Left lung (tissue), 10 donors: ENCODE measurements around the gene CPT1B. TPM values are rescaled to one million over a fixed set of nuclear protein-coding genes. Genes with fewer than 3 reads are reported as not detected.
"Not testable (repeated sequence)": the region's sequence is repeated elsewhere in the genome, so short reads cannot be mapped to it uniquely, and the experiment has no call there.

ENCODE experiments used
- ATAC-seq: fragments of 200-7000 bp; cut with Tn5 transposase; one replicate; pipeline ENCODE4 v1.9.1; 2020; ENCODE audit warnings: moderate library complexity
- DNase-seq, 4 donors: peaks; one replicate each; pipeline ENCODE4 v3.0.0-alpha.2; 2013 to 2020
- H3K27ac ChIP-seq, 2 donors: fragments of 200-600 bp; sonication (generic) in 1 of 2; one replicate each; pipeline versions ENCODE4 v1.5.0 to v1.8.0; 2020 to 2021
- H3K27me3 ChIP-seq, 2 donors: fragments of 200-600 bp; sonication (generic) in 1 of 2; one replicate each; pipeline versions ENCODE4 v1.5.0 to v1.8.0; 2020 to 2021
- H3K36me3 ChIP-seq, 2 donors: fragments of 200-600 bp; sonication (generic) in 1 of 2; one replicate each; pipeline versions ENCODE4 v1.5.0 to v1.8.0; 2020 to 2021
- H3K4me1 ChIP-seq, 2 donors: fragments of 200-600 bp; one replicate each; pipeline ENCODE4 v1.8.0; 2021
- H3K4me3 ChIP-seq, 2 donors: fragments of 200-600 bp; sonication (generic) in 1 of 2; one replicate each; pipeline versions ENCODE4 v1.5.0 to v1.8.0; 2020 to 2021; ENCODE audit warnings: mild to moderate bottlenecking in 1 of 2
- H3K9me3 ChIP-seq, 2 donors: fragments of 200-600 bp; sonication (generic) in 1 of 2; one replicate each; pipeline versions ENCODE4 v1.5.0 to v1.8.0; 2020 to 2021
- intact Hi-C, 2 donors: fragments of 100-400 bp; cut with DNase I; formaldehyde crosslinking; loops; one replicate each; pipeline versions ENCODE4 v1.11.2 to v1.14.2; 2022
- polyA plus RNA-seq, 6 donors: library from polyadenylated mRNA; unstranded; fragments of 120-200 nt; gene quantifications; one replicate each; pipeline ENCODE4 v1.2.1, GENCODE V29; 2013; ENCODE audit not compliant: insufficient read length in 6 of 6
- total RNA-seq, 2 donors: library from RNA; stranded (reverse); fragmentation: NEBNext Ultra II Directional; extraction: Animal tissue kit (Norgen Biotek cat#: 25700); gene quantifications; one replicate each; pipeline ENCODE4 v1.2.1, GENCODE V29; 2021
- TF ChIP-seq, protein P1 (sequence below), 2 donors: fragments of 200-600 bp; sonication (generic) in 1 of 2; IDR thresholded peaks; one replicate each; pipeline versions ENCODE4 v1.5.0 to v1.8.0; 2021; ENCODE audit warnings: antibody characterized with exemption in 2 of 2
- donor health status: DM: no; HTN: yes; CAD: no.
- donor health status: DM: no; HTN: no; CAD: no.

Gene CPT1B
- total and polyA plus RNA-seq, 8 donors = 9.8 to 20.0 (median 13.4) TPM

GRCh38 chr22:50544746-50545253, 33.4 kb downstream of the CPT1B start:
- DNase-seq = peak in 2 of 4 donors; percentile 81 to 85
- H3K27ac ChIP-seq = peak overlapping the region; percentile 79 to 100
- peak; percentile 29 for ATAC-seq
- TF ChIP-seq, protein P1, sequence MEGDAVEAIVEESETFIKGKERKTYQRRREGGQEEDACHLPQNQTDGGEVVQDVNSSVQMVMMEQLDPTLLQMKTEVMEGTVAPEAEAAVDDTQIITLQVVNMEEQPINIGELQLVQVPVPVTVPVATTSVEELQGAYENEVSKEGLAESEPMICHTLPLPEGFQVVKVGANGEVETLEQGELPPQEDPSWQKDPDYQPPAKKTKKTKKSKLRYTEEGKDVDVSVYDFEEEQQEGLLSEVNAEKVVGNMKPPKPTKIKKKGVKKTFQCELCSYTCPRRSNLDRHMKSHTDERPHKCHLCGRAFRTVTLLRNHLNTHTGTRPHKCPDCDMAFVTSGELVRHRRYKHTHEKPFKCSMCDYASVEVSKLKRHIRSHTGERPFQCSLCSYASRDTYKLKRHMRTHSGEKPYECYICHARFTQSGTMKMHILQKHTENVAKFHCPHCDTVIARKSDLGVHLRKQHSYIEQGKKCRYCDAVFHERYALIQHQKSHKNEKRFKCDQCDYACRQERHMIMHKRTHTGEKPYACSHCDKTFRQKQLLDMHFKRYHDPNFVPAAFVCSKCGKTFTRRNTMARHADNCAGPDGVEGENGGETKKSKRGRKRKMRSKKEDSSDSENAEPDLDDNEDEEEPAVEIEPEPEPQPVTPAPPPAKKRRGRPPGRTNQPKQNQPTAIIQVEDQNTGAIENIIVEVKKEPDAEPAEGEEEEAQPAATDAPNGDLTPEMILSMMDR (IDR thresholded peaks at IDR 0.05) = no peak
- intact Hi-C loops = no loop called here
- peaks cover 23 to 82% of the 10 kb centered on the region in 2 donors for H3K4me1 ChIP-seq
- no peaks in the 10 kb centered on the region for H3K9me3 ChIP-seq
- no peaks in the 10 kb centered on the region for H3K36me3 ChIP-seq
- H3K27me3 ChIP-seq = peaks cover 33 to 37% of the 10 kb centered on the region in 2 donors
- H3K4me3 ChIP-seq = peak overlapping the region in 1 of 2 donors; percentile 23

DNA sequence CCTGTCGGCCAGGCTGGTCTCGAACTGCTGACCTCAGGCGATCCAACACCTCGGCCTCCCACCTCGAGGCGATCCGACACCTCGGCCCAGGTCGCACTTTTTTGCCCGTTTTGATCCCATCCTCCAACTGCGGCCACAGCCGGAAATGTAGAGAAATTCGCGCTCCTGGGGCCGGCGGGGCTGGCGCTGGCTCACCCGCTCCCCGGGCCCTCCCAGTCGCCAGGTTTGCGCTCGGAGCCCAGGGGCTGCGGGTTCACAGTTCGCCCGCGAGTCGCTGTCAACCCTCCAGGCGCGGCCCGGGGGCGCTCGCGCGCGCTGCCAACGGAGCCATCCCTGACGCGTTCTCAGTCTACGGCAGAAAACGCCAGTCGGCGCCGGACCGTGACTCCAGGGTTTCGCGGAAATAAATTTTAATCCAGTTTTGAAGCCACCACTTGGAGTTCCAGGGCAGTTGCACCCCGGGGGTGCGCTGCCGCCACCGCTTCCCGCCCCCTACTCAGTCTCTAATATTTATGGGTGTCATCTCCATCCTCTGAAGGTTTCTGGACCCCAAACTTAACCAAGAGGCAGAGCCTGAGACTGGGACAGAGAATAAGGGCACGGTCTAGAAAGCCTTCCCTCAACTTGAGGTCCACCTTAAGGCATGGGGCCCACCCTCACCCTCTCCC, 34.0 kb downstream of the CPT1B start:
- H3K4me1 ChIP-seq = peaks cover 26 to 85% of the 10 kb centered on the region in 2 donors
- intact Hi-C loops = no loop called here
- H3K36me3 ChIP-seq = no peaks in the 10 kb centered on the region
- TF ChIP-seq, protein P1 (IDR thresholded peaks at IDR 0.05) = peak; percentile 51 to 57
- peak; percentile 52 for ATAC-seq
- peak overlapping the region; percentile 79 to 100 for H3K27ac ChIP-seq
- H3K27me3 ChIP-seq = peaks cover 29 to 31% of the 10 kb centered on the region in 2 donors
- DNase-seq = peak; percentile 36 to 98 (median 82)
- H3K4me3 ChIP-seq = peak overlapping the region in 1 of 2 donors; percentile 23
- H3K9me3 ChIP-seq = no peaks in the 10 kb centered on the region

DNA sequence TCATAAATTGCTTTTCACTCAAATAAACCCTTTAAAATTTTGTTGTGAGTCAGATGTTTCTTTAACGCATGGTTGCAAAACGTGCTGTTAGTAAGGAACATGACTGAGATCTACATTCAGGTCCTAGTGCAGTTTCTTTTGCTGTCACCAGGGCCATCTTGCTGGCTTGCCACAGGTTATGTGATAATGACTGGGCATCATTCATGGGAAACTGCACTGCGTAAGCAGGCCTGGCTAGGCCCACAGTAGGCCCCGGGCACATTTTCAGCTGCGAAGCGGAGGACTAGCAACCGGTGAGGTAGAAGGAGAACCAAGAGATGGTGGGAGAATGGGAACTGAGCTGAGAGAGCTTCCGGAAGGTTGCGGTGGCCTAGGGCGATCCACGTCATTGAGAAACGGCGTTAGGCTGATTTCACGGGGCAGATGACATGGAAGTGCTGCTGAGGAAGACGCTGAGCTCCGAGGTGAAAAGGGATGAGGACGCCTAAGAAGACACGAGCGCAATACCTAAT, 35.8 kb downstream of the CPT1B start:
- peak in 2 of 4 donors; percentile 67 to 86 for DNase-seq
- H3K4me3 ChIP-seq = peak overlapping the region in 1 of 2 donors; percentile 19
- intact Hi-C loops = no loop called here
- peaks cover 29 to 89% of the 10 kb centered on the region in 2 donors for H3K4me1 ChIP-seq
- no peaks in the 10 kb centered on the region for H3K36me3 ChIP-seq
- ATAC-seq = no peak
- peak overlapping the region; percentile 98 to 100 for H3K27ac ChIP-seq
- H3K27me3 ChIP-seq = peaks cover 15 to 17% of the 10 kb centered on the region in 2 donors
- TF ChIP-seq, protein P1 (IDR thresholded peaks at IDR 0.05) = no peak
- no peaks in the 10 kb centered on the region for H3K9me3 ChIP-seq

DNA sequence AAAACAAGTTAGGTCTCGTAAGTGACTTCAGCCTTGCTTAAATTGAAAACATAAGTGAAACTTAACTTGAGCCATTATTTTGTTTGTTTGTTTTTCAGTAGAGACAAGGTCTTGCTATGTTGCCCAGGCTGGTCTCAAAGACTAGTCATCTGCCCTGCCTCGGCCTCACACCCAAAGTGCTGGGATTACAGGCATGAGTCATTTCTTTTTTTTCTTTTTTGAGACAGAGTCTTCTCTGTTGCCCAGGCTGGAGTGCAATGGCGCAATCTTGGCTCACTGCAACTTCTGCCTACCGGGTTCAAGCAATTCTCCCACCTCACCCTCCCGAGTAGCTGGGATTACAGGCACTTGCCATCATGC, 36.6 kb downstream of the CPT1B start:
- ATAC-seq = peak; percentile 47
- Histone ChIP-seq H3K27ac (peak overlapping the region; percentile 98 to 100), H3K4me1 (peaks cover 29 to 95% of the 10 kb centered on the region in 2 donors), H3K4me3 (peak overlapping the region in 1 of 2 donors; percentile 19)
- peak in 2 of 4 donors; percentile 78 to 84 for DNase-seq
- H3K9me3 ChIP-seq, H3K27me3 ChIP-seq, H3K36me3 ChIP-seq, intact Hi-C loops: not testable (repeated sequence)

DNA sequence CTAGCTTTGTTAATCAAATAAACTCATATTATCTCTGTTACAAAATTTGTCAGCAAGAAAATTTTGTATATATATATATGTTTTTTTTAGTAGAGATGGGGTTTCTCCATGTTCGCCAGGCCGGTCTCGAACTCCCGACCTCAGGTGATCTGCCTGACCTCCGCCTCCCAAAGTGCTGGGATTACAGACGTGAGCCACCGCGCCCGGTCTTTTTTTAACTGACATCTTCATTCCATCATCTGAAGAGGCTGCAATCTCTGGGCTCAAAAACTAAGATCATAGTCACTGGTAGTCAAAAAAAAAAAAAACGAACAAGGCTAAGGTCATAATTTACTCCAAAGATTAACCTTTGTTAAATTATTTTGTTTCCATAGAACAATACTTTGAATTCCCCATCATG, 37.8 kb downstream of the CPT1B start:
- Histone ChIP-seq H3K36me3 (no peaks in the 10 kb centered on the region), H3K27ac (peak overlapping the region; percentile 98 to 100), H3K4me3 (no peak overlapping the region), H3K27me3 (no peaks in the 10 kb centered on the region), H3K4me1 (peaks cover 29 to 95% of the 10 kb centered on the region in 2 donors), H3K9me3 (no peaks in the 10 kb centered on the region)
- no peak for DNase-seq
- no peak for ATAC-seq
- intact Hi-C loops = no loop called here
- TF ChIP-seq, protein P1 (IDR thresholded peaks at IDR 0.05) = no peak
